Neural cell (in vitro differentiated cells): ENCODE data around the gene WFDC2.

Source experiments
- CTCF ChIP-seq: fragments of 450-650 bp; IDR thresholded peaks from 2 replicates; pipeline ENCODE4 v1.5.1; 2014; ENCODE audit warnings: antibody characterized with exemption, mild to moderate bottlenecking, moderate library complexity; ENCODE audit not compliant: poor library complexity, severe bottlenecking
- EP300 ChIP-seq: fragments of 450-650 bp; conservative IDR thresholded peaks from 2 replicates; pipeline ENCODE4 v1.6.1; 2014; ENCODE audit warnings: antibody characterized with exemption, mild to moderate bottlenecking, moderate library complexity; ENCODE audit not compliant: poor library complexity, severe bottlenecking
- EZH2 ChIP-seq: fragments of 200-600, 300-800 bp; shearing (Covaris generic), sonication (generic); IDR thresholded peaks from 2 replicates; pipeline ENCODE4 v1.6.1; 2014; ENCODE audit warnings: antibody characterized with exemption, low read length, borderline replicate concordance, mild to moderate bottlenecking; ENCODE audit not compliant: insufficient read depth, poor library complexity, severe bottlenecking
- MXI1 ChIP-seq: fragments of 450-650 bp; conservative IDR thresholded peaks from 2 replicates; pipeline ENCODE4 v1.6.1; 2014; ENCODE audit warnings: antibody characterized with exemption, mild to moderate bottlenecking; ENCODE audit not compliant: poor library complexity, severe bottlenecking
- POLR2AphosphoS5 ChIP-seq: IDR thresholded peaks from 2 replicates; pipeline ENCODE4 v1.6.1; 2012
- REST ChIP-seq: IDR thresholded peaks from 2 replicates; pipeline ENCODE4 v1.6.1; 2012; ENCODE audit warnings: borderline replicate concordance
- SMC3 ChIP-seq: fragments of 450-650 bp; conservative IDR thresholded peaks from 2 replicates; pipeline ENCODE4 v1.6.1; 2014; ENCODE audit warnings: antibody characterized with exemption, mild to moderate bottlenecking, moderate library complexity; ENCODE audit not compliant: poor library complexity
- TAF1 ChIP-seq: IDR thresholded peaks from 2 replicates; pipeline ENCODE4 v1.6.1; 2012; ENCODE audit warnings: low read depth

GRCh38 chr20:45507011-45507820, 37.7 kb downstream of the WFDC2 start:
- TF ChIP-seq REST (no peak), EZH2 (no peak), CTCF (no peak), EP300 (no peak), POLR2AphosphoS5 (no peak), SMC3 (no peak), MXI1 (no peak), TAF1 (no peak)
